ENCODE data around the gene BICC1. TPM values are rescaled to one million over a fixed set of nuclear protein-coding genes. Genes with fewer than 3 reads are reported as not detected.

Gene BICC1
- total RNA-seq, 1 experiment from 2014 or later = 12.2 TPM

DNA sequence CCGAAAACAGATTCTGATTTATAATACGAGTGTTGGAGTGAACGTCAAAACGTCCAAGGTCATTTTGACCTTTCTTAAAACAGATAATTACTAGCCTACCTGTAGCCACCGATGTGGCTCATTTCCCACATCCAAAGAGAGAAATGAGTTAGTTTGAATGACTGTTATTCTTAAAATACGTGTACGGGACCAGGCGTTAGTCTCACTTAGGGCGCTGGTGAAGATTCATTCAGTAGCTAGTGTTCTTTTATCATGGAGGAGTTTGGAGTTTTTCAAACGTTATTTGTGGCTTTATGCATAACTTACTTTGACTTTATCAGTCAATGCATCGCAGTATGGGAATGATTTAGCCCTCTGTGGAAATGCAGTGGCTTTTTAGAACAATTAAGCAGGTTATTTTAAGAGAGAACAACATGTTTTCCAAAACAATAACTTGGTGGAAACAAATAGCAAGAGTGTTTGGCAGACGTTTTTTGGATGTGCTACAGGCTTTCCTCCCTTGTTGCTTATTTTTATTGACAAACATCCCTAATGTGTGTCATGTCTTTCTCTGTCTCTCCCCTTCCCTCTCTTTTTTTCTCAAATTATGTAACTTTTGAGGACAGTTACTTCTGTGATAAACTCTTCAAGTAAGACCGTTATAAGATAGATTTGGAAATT lies 1.6 kb downstream of the BICC1 start:
- DNase-seq (ENCODE audit: low read depth) = no peak

DNA sequence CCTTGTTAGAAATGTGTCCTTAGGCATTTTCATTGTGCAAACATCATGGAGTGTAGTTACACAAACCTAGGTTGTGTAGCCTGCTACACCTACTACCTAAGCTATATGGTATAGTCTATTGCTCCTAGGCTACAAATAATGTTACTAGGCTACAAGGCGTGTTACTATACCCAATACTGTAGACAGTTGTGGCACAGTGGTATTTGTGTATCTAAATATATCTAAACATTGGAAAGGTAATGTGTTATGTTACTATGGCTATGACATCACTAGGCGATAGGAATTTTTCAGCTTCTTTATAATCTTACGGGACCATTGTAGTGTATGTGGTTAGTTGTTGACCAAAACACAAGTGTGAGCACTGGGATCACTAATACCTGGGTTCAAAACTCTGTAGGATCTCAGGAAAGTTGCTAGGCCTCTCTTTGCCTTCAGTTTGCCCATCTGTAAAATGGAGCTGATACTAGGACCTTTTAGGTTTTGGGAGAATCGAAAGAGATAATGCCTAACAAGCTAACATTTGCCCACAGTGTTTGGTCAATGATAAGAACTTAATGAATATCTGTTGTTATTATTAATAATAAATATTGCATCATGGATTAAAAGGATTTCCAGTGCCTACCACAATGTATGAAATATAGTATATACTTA lies 2.7 kb downstream of the BICC1 start:
- no peak for DNase-seq (ENCODE audit: low read depth)

GRCh38 chr10:58516119-58516518 lies 3.4 kb downstream of the BICC1 start:
- DNase-seq (ENCODE audit: low read depth) = no peak

- no peak for DNase-seq (ENCODE audit: low read depth)
Measured at GRCh38 chr10:58516671-58517070, 4.0 kb downstream of the BICC1 start.

DNA sequence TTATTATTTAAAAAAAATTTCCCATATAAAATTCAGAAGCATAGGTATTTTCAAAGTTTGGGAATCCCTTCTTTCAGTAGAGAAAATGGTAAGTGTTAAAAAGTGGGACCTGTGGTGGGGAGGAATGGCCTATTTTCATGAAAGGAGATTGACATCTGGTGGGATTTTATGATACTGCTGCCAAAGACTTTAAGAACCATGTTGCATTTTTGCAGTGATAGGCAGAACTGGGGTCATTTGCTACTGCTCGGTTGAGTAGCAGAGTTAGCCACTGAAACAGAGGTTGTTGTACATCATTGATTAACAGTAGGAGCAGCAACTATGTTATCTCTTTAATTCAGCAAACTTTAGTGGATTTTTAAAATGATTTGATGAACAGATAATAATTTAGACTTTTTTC lies 4.4 kb downstream of the BICC1 start:
- DNase-seq (ENCODE audit: low read depth) = no peak

GRCh38 chr10:58517491-58518355 lies 5.1 kb downstream of the BICC1 start:
- DNase-seq (ENCODE audit: low read depth) = no peak

DNA sequence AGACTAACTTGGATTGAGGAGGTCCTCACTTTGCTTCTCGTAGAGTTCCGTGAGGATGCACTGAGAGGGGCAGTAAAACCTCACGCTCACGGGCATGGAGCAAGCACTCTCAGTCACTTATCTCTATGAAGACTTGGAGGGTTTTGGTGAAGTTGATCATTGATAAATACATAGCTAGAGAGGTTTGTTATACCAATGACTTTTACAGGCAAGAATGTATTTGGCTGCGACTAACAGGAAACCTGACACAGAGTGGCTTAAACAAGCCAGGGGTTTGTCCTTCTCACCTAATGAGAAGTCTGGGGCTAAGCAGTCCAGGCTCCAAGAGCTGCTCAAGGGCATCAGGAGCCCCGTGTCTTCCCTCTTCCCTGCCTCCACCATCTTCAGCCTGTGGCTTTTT lies 6.1 kb downstream of the BICC1 start:
- DNase-seq (ENCODE audit: low read depth) = peak; percentile 15

DNA sequence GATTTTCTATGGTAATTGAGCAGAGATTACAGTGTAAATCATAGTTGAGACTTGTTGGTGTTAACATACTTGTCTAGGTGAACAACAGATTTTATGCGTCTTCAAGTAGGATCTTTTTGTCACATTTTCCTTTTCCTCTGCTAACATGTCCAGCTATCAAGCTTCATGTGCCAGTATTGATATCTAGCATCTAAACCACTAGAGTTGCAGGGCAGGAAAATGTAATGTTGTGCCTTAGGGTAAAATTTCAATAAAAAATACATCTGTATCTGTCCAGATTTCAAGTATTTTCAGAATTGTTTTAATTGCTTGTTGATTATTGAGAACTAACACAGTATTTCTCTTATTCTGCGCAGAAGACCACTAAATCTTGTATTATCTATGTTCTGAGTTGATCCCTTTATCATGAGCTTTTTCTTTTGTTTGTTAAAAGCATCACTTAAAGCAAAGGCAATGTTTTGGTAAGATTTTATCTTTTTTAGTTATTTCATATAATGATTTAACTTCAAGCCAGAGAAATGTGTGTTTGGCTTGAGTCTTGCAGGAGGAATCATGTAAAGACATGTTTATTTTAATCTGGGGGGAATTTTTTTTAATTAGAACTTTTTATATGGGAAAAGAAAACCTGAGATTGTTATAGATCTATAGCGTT lies 16.5 kb downstream of the BICC1 start:
- no peak for DNase-seq (ENCODE audit: low read depth)

- DNase-seq (ENCODE audit: low read depth) = peak; percentile 62
Measured at GRCh38 chr10:58531084-58531695, 18.5 kb downstream of the BICC1 start.

- no peak for DNase-seq (ENCODE audit: low read depth)
Measured at GRCh38 chr10:58535311-58535710, 22.6 kb downstream of the BICC1 start.

GRCh38 chr10:58543141-58543540 lies 30.5 kb downstream of the BICC1 start:
- no peak for DNase-seq (ENCODE audit: low read depth)

DNA sequence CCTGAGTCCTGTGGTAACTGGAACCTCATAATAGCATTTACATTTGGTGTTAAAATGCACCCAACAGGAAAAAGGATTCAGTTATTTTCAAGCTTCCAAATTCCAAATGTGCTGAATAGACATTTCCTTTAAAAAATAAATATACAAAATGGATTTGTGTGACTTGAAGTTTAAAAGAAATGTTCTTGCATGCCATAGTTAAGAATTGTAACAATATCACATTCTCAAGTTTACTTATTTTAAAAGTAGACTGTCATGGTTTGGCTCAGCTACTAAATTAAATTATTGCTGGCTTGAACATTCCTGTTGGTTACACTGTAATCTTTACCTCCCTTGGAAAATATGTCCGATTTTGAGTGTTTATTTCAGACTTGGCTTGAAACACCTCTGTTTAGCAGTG lies 31.5 kb downstream of the BICC1 start:
- no peak for DNase-seq (ENCODE audit: low read depth)

GRCh38 chr10:58545427-58545826 lies 32.8 kb downstream of the BICC1 start:
- no peak for DNase-seq (ENCODE audit: low read depth)

DNA sequence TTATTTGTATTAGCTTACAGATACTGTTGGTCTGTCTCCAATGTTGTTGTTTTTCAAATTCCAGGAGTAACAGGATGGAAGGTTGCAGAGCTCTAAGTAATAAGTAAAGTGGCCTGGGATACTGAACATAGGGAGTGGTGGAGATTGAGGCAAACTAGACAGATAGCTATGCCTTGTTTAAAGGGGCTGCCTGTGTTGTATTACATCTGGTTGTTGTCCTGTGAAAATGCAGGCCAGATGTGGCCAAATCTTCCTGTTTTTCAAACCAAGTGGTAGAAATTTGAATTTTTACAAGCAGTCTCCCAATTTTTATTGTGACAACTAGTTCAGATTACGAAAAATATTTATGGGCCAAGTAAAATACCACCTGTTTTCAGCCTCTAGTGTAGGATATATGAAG lies 33.5 kb downstream of the BICC1 start:
- no peak for DNase-seq (ENCODE audit: low read depth)

DNA sequence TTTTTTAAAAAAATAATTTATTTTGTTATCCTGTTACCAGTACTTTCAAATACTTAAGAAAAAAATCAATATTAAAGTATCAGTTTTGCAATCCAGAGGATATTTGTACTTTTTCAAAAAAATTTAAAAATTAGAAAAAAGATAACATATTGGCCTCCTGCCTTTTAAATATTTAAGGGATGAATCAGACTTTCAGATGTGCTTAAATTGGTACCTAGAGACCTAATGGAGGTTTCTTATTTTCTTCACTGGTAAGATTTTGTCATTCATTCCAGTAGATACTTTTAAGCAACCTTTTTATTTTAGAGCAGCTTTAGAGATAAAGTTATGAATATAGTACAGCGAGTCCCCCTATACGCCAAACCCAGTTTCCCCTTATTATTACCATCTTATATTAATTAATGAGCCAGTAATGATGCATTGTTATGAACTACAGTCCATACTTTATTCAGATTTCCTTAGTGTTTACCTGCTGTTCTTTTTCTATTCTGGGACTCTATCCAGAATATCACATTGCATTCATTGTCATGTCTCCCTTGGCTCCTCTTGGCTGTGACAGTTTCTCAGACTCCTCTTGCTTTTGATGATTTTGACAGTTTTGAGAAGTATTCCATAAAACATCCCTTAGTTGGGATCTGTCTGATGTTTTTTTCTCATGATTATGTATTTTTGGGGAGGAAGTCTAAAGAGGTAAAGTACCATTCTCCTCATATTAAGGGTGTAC lies 34.2 kb downstream of the BICC1 start:
- no peak for DNase-seq (ENCODE audit: low read depth)

DNA sequence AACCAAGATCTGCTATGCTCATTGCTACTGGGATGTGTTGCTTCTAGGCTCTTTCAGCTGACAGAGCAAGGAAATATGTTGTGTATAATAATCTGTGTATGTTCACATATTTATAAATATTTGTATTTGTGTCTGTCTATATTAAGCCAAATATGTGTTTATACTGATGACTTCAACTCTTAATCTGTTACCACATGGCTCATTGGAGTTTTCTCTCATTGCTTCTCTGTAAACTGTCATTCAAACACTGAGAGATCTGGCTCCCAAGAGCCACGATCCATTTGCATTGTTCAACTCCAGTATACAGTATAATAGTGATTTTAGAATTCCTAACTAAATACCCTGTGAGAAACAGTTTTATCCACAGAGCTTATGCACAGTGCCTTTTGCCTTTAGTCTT lies 35.3 kb downstream of the BICC1 start:
- no peak for DNase-seq (ENCODE audit: low read depth)

DNA sequence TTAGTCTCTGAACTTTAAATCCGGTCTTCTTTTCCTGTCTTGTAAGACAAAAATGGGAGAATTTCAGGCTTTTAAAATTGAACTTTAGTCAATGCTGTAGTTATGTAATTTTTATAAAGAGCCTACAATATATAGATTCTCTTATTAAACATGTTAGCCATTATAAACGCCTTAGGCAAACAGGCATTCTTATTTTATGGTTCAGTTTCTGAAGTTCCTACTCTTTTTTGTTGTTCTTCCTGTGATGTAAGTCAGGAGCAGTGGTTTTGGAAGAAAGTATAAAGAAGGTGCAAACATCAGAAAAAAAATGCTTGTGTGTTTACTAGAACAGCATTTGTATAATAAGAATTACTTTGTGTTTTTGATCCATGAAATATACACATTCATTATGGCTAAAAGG lies 41.6 kb downstream of the BICC1 start:
- DNase-seq (ENCODE audit: low read depth) = no peak

DNA sequence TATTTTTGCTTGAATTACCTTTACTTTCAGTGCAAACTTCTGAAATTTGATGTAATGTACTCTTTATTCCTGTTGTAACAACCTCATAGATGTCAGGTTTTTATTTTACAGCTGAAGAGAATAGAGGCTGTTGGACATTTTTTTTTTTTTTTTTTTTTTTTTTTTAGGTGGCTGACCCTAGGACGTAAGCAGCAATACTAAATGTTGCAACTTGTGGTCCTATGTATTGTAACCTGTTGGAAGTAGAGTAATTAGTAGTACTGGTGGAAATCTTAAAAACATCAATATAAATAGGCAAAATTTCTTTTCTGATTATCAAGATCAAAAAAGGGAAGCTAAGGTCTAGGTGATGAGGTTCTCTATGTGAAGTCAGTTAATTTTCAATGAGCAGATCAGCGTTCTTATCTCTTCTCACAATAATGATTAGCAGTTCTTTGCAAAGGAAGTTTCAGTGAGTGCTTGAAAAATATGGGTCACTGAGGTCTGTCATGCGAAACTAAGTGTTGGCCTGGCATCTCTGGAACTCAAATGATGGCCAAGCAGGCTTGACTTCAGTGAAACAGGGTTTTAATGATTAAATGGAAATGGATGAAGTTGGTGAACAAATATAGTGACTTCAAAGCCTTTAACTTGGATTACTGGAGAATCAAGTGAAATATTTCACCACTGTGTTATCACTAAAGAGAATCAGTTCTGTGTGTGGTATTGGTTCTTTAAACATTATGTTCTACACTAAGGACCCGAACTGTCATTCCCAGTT lies 42.7 kb downstream of the BICC1 start:
- DNase-seq (ENCODE audit: low read depth) = no peak

DNA sequence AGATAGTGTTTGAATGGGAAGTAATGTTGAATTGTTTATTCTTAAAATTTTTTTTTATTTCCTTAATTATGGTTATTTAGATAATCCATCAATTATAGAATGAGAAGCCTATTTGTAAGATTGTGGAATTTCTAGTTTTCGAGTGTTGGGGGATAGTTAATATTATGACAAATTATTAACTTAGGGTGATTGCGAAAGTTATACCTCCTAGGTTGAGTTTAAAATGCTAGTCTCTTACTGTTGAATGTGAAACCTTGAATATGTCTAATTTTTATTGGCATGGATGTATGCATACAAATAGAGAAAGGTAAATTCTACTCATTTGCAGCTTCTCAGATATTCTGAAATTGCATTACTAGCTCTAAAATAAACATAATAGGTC lies 43.2 kb downstream of the BICC1 start:
- no peak for DNase-seq (ENCODE audit: low read depth)

DNA sequence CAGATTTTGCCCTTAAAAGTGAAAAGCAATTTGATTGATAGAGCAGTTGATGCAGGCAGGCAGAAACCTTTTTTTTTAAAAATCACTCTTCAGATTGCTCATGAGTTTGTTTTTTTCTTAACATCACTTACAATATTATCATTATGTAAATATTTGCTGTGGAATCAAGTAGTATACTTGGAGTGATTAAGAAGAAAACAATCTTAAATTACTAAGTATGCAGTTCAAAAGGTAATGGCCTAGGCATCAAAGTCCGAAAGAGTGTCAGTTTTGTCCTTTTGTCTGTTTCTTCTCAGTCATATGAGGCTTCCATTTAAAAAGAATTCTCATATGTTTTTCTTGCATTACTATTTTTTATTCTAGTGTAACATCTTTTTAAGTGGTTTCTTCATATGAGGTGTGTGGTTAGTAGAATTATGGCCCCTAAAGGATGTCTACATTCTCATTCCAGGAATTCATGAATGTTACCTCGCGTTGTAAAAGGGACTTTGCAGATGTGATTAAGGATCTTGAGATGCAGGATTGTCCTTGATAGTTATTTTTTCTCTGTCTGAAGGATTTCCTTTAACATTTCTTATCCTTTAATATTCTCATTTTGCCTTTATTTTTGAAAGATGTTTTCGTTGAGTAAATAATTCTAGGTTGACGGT lies 44.0 kb downstream of the BICC1 start:
- DNase-seq (ENCODE audit: low read depth) = no peak

Data from Daoy (cell line).